Astrocyte of the cerebellum (primary cell): ENCODE measurements around the gene CD177.
"Not testable (repeated sequence)": the region's sequence is repeated elsewhere in the genome, so short reads cannot be mapped to it uniquely, and the experiment has no call there.

ENCODE experiments used
- DNase-seq: peaks from one replicate; pipeline ENCODE4 v3.0.0-alpha.2; 2011; ENCODE audit warnings: low read depth
- H3K4me3 ChIP-seq: 2 replicates; pipeline ENCODE4 v1.5.1; 2011; ENCODE audit warnings: mild to moderate bottlenecking, low read depth, low read length, moderate library complexity
- in situ Hi-C: cut with HindIII; loops from 2 replicates; pipeline ENCODE4 v1.10.0; 2017; ENCODE audit warnings: low sequenced_read_pairs
- TF ChIP-seq, protein P1 (sequence below): IDR thresholded peaks from 2 replicates; pipeline ENCODE4 v1.5.1; 2012; ENCODE audit warnings: low read length, low read depth, moderate library complexity, mild to moderate bottlenecking; ENCODE audit errors: missing control alignments

Gene CD177

DNA sequence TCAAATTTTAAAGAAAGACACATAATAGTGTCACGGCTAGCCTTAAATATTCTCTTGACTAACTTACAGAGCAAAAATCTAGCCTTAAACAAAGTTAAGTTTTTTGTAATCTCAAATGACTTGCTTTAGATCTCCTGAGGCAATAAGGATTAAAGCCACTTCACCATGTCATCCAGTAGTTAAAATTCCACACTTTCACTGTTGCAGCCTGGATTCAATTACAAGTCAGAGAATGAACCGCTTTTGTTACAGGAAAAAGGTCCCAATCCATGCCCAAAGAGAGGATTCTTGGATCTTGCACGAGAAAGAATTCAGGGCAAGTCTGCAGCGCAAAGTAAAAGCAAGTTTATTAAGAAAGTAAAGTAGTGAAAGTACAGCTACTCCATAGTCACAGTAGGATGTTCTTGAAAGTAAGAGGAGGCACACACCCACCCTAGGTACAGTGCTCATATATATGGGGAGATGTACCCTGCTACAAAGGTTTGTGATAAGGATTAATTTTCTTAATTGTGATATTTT lies 34.6 kb upstream of the CD177 start:
- no peak overlapping the region for H3K4me3 ChIP-seq
- TF ChIP-seq, protein P1, sequence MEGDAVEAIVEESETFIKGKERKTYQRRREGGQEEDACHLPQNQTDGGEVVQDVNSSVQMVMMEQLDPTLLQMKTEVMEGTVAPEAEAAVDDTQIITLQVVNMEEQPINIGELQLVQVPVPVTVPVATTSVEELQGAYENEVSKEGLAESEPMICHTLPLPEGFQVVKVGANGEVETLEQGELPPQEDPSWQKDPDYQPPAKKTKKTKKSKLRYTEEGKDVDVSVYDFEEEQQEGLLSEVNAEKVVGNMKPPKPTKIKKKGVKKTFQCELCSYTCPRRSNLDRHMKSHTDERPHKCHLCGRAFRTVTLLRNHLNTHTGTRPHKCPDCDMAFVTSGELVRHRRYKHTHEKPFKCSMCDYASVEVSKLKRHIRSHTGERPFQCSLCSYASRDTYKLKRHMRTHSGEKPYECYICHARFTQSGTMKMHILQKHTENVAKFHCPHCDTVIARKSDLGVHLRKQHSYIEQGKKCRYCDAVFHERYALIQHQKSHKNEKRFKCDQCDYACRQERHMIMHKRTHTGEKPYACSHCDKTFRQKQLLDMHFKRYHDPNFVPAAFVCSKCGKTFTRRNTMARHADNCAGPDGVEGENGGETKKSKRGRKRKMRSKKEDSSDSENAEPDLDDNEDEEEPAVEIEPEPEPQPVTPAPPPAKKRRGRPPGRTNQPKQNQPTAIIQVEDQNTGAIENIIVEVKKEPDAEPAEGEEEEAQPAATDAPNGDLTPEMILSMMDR, result no peak
- no peak for DNase-seq
- in situ Hi-C loops, result no loop called here

DNA sequence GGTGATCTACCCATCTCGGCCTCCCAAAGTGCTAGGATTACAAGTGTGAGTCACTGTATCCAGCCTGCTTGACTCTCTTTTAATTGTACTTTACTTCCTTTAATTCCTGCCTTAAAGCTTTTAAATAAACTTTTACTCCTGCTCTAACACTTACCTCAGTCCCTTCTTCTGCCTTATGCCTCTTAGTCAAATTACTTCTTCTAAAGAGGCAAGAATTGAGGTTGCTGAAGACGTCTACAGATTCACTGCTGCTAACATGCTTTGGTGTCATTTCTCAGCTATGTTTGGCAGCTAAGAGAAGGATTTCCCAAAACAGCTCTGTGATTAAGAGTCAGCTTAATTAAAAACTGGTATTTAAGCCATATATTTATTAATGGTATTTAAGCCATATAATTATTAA lies 32.9 kb upstream of the CD177 start:
- H3K4me3 ChIP-seq, result no peak overlapping the region
- in situ Hi-C loops, result no loop called here
- no peak for DNase-seq

DNA sequence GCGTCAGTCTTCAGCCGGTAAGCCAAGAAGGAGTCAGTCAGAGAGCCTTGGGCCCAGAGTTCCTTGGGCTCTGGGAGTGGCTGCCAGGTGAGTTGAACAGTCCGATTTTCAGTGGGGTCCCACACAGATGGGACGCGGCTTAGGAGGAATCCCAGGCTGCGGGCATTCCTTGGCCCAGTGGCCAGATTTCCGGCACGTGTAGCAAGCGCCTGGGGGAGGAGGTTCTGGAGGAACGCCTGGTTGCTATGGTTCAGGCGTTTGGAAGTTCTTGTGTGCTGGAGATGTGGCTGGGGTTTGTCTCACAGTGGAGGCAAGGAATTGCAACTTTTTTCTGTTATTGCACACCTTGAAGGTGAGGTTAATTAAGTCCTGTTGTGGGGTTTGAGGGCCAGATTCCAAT lies 26.7 kb upstream of the CD177 start:
- DNase-seq, in situ Hi-C loops, H3K4me3 ChIP-seq: not testable (repeated sequence)

More for the DNA sequence above, 32.9 kb upstream of the CD177 start:
- TF ChIP-seq, protein P1, result no peak

DNA sequence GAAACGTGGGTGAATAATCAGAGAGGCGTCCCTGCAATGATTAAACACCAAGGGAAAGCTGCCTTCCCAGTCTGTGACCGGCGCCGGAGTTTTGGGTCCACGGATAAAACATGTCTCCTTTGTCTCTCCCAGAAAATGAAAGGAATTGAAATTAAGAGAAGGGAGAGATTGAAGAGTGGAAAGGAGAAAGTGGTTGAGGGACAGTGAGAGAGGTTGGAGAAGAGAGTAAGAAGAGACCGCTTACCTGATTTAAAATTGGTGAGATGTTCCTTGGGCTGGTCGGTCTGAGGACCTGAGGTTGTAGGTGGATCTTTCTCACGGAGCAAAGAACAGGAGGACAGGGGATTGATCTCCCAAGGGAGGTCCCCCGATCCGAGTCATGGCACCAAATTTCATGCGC lies 24.9 kb upstream of the CD177 start:
- in situ Hi-C loops, DNase-seq, H3K4me3 ChIP-seq: not testable (repeated sequence)

DNA sequence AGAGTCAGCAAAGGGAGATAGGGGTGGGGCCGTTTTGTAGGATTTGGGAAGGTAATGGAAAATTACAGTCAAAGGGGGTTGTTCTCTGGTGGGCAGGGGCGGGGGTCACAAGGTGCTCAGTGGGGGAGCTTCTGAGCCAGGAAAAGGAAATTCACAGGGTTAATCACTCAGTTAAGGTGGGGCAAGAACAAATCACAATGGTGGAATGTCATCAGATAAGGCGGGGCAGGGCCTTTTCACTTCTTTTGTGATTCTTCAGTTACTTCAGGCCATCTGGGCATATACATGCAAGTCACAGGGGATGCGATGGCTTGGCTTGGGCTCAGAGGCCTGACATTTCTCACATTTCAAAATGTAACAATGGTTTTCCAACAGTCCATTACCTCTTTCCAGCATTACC lies 24.4 kb upstream of the CD177 start:
- in situ Hi-C loops, H3K4me3 ChIP-seq, DNase-seq: not testable (repeated sequence)

DNA sequence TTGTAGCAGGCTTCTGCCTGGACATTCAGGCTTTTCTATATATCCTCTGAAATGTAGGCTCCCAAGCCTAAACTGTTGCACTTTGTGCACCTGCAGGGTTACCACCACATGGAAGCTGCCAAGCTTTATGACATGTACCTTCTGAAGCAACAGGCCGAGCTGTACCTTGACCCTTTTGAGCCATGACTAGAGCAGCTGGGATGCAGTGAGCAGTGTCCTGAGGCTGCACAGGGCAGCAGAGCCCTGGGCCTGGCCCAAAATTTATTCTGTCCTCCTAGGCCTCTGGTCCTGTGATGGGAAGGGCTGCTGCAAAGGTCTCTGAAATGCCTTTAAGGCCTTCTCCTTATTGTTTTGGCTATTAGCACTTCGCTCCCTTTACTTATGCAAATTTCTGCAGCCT lies 23.5 kb upstream of the CD177 start:
- H3K4me3 ChIP-seq, result no peak overlapping the region
- in situ Hi-C loops, result no loop called here
- TF ChIP-seq, protein P1, result no peak
- DNase-seq, result no peak

DNA sequence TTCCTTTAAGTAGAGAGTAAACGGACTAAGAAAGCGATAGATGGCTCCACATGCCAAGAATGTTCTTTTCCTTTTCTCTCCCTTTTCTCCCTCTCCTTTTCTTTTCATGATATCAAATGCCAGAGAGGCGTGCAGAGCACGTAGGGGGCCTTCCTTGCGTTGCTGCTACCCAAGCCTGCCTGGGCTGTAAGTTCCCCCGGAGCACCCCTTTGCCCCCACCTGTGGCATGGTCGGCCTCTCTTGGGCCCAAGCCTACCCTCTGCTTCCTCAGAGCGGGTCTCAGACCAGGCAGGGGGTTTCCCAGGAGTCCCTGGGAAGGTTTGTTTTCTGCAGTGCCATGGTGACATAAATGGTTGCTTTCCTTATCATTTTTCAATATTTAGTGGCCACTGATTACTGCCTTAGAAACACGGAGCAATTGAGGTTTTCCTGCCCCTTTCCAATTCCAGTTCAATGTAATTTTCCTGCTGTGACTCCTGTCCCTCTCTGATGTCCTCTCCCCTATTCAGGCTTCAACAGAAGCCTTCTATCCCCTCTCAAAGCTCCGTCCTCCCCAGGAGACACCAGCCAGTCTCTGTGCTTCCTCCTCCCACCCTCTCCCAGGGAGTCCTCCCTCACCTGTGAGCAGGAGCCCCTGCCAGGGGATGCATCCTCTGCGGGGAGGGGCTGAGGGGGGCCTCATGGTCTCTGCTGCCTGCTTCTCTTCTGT lies 22.6 kb upstream of the CD177 start:
- TF ChIP-seq, protein P1, result no peak
- in situ Hi-C loops, result no loop called here
- no peak for DNase-seq
- no peak overlapping the region for H3K4me3 ChIP-seq

DNA sequence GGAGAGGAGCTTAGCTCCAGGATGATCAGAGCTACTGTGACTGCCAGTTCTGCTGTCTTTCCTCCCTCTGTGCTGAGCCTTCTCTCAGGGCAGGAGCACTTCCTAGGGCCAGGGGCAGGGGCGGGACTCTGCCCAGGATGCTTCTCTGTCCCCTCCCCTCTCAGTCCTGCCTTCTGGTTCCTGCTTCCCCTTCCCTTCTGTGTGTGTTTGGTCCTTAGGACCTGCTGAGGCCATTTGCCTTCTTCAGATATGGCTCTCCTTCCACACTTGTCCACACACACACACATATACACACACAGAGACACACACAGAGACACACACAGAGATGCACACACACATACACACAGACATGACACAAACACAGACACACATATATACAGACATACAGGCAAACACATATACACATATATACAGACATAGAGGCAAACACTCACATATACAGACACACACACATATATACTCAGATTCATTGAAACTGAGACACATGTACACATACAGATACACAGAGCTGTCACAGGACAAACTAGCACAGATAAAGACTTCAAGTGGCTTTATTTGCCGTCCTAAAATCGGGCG lies 22.0 kb upstream of the CD177 start:
- in situ Hi-C loops, result no loop called here
- DNase-seq, result no peak
- H3K4me3 ChIP-seq, result no peak overlapping the region
- TF ChIP-seq, protein P1, result no peak
